Mammary epithelial cell (primary cell): Measurements from ENCODE around the gene DHX36.

Experiments
- EZH2 ChIP-seq: IDR thresholded peaks from 2 replicates; pipeline ENCODE4 v1.6.1; 2012; ENCODE audit warnings: low read length, inconsistent platforms, borderline replicate concordance
- TF ChIP-seq, protein P1 (sequence below), 2 donors: IDR thresholded peaks in 1 of 2; conservative IDR thresholded peaks in 1 of 2; 2 replicates each; pipeline ENCODE4 v1.5.1; 2011 to 2012; ENCODE audit warnings: inconsistent platforms in 2 of 2, low read length in 2 of 2, mild to moderate bottlenecking in 2 of 2, control low read depth in 1 of 2, low read depth in 1 of 2; ENCODE audit not compliant: insufficient read depth in 1 of 2; ENCODE audit errors: extremely low read depth in 1 of 2

DNA sequence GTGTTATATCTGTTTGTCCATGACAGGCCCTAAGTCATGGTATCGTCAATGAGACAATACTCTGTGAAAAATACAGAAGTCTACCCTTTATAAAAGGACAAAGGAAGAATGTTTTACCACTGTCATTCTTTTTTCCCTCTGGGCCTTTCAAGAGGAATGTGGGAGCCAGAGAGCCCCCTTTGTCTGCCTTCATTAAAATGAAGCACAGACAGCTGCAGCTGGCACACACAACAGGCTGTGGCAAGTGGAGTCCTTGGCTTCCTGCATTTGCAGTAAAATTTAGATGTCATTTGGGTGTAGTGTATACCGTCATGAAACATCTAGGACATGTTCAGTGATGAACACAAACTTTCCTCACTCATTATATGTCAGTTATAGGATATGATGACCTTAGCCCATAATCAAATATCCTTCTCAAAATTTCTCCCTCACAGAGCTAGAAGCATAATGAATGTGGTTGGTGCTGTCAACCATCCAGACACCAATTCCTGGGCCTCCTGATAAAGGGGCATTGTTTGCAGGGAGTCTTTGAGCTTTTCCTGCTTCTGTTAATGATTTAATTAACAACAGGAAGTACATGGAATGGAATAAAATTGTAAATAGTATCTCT is 76.4 kb downstream of the DHX36 start:
- TF ChIP-seq, protein P1, sequence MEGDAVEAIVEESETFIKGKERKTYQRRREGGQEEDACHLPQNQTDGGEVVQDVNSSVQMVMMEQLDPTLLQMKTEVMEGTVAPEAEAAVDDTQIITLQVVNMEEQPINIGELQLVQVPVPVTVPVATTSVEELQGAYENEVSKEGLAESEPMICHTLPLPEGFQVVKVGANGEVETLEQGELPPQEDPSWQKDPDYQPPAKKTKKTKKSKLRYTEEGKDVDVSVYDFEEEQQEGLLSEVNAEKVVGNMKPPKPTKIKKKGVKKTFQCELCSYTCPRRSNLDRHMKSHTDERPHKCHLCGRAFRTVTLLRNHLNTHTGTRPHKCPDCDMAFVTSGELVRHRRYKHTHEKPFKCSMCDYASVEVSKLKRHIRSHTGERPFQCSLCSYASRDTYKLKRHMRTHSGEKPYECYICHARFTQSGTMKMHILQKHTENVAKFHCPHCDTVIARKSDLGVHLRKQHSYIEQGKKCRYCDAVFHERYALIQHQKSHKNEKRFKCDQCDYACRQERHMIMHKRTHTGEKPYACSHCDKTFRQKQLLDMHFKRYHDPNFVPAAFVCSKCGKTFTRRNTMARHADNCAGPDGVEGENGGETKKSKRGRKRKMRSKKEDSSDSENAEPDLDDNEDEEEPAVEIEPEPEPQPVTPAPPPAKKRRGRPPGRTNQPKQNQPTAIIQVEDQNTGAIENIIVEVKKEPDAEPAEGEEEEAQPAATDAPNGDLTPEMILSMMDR (conservative IDR thresholded peaks at IDR 0.05 in 1 of 2, IDR thresholded peaks at IDR 0.05 in 1 of 2; ENCODE audit: extremely low read depth in 1 of 2, insufficient read depth in 1 of 2, low read depth in 1 of 2, low read length in 2 of 2) = no peak
- TF ChIP-seq EZH2 = no peak
